Coronary artery (tissue), 2 donors: Measurements from ENCODE around the gene COL11A1.

Source experiments
- DNase-seq: peaks from one replicate; pipeline ENCODE4 v3.0.0-alpha.2; 2017; ENCODE audit warnings: low spot score
- H3K27ac ChIP-seq, 2 donors: fragments of 200-600 bp; sonication (generic); one replicate each; pipeline ENCODE4 v1.5.1; 2016 to 2019
- H3K4me3 ChIP-seq: fragments of 200-600 bp; sonication (generic); 2 replicates; pipeline ENCODE4 v1.5.1; 2016; ENCODE audit warnings: mild to moderate bottlenecking, moderate library complexity
- CTCF ChIP-seq: fragments of 200-600 bp; sonication (generic); IDR thresholded peaks from one replicate; pipeline ENCODE4 v1.5.1; 2019; ENCODE audit warnings: antibody characterized with exemption

The COL11A1 gene

GRCh38 chr1:103110701-103111100 is 2.4 kb upstream of the COL11A1 start:
- DNase-seq, result no peak
- H3K27ac ChIP-seq, result no peak overlapping the region
- H3K4me3 ChIP-seq, result no peak overlapping the region
- no peak for TF ChIP-seq CTCF

DNA sequence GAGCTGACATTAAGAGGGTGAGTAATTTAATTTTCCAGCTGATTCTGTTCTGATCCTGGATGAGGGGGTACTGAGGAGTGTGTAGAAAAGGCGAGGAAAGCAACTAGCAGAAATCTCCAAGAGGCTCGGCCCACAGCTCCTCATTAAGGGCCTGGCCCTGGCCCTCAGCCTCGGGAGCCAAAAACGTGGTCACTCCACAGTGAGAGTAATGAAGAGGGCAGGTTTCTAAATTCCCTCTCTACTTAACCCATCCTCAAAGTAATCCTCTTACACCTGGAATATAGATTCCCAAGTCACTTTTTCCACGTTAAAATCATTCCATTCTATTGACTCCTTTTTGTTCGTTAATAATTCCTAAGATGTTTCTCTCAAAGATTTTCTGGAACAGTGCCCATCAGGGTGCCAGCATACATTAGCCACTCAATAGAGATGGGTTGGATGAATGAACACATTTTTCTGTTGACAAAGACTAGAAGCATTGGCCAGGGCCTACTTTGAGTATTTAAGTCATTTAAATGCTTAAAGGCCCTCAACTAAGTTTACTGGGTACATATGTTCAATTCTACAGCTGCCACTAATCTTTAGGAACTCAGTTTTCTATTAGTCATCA is 1.1 kb upstream of the COL11A1 start:
- H3K4me3 ChIP-seq, result no peak overlapping the region
- DNase-seq, result no peak
- no peak overlapping the region for H3K27ac ChIP-seq
- no peak for TF ChIP-seq CTCF

DNA sequence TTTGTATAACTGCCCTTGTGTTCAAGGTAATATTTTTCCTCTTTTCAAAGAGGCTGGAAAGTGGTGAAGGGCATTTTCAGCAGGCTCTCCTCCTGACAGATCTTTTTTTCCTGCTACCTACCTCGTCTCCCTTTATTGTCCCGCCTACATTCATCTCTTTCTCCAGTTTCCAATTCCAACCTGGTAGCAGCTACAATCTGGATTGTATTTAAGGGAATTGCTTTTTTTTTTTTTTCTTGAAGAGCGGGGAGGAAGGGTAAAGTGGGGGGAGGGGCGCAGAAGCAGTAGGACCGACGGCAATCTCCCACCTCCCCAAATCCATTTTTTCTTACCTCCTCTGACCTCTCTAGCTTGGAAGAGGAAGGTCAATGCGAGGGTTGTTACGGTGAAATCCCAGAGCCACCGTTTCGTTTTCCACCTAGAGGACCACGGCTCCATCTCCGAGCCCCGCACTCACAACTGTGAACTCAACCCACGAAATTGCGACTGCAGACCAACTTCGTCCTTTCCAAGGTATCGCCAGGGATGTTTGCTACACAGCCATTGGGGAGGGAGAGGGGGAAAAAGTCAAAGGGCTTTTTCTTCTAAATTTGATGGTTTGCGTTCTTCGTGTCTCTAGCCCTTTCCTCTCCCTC is 464 bp downstream of the COL11A1 start:
- no peak for DNase-seq
- Histone ChIP-seq H3K27ac (no peak overlapping the region), H3K4me3 (peak overlapping the region; percentile 69)
- no peak for TF ChIP-seq CTCF

DNA sequence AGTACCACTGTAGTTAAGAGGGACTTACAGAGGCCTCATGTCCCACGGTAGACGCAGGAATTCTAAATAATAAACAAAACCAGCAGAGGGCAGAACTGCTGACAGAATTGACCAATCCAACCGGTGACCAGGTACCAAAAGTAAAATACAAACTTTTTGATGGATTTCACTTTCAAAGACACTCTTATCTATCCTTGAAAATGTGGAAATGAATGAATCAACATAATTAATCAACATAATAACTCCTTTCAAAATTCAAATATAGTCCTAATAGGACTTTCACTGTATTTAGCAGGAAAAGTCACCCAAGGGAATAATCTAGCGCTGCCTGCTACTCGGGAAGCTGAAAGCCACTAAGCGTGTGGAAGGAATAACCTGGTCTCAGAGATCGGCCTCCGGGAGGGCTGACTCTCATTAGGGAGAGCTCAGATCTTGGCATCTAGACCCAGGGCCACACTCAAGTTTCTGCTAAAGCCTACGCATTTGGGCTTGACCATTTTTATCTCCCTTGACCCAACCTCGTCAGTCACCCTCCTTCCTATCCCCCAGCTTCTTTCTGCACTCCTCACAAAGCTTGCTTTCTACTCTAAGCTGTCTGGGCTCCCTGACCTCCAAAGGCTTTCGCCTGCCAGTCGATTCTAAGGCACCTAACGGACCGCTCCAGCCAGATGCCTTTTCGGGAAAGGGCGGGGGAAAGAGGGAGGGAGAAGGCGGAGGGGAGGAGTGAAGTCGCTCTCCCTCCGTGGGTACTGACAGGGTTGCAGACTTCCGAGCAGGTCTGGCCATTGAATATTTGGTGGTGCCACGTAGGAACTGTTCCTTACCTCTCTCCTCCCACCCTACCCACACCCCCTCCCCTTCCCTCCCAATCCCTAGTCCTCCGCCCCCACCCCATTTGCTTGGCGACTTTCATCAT is 1.6 kb downstream of the COL11A1 start:
- Histone ChIP-seq H3K4me3 (peak overlapping the region; percentile 69), H3K27ac (no peak overlapping the region)
- DNase-seq, result no peak
- peak; percentile 24 for TF ChIP-seq CTCF

- no peak overlapping the region for H3K4me3 ChIP-seq
- DNase-seq, result no peak
- H3K27ac ChIP-seq, result no peak overlapping the region
- no peak for TF ChIP-seq CTCF
These were observed 6.9 kb downstream of the COL11A1 start for GRCh38 chr1:103101399-103101798.

DNA sequence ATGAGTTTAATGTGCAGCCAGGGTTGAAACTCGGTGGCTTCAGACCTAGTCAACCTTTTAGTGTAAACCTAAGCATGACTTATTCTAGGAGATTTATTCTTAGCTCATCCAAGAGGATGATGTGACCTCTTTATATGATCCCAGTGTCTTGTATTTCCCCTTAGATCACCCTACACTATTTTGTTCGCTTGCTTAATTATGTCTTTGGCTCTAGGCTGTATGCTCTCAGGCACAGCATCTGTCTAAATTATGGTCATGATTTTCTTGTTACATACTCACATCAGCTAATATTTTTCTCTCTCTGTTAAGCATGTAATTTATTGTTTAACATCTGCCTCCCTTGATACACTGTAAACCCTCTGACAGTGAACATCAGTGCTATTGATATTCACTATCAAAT is 19.1 kb downstream of the COL11A1 start:
- DNase-seq, result no peak
- H3K4me3 ChIP-seq, result no peak overlapping the region
- no peak for TF ChIP-seq CTCF
- no peak overlapping the region for H3K27ac ChIP-seq
